VCaP (cell line): ENCODE results near the gene NMT1.

Source experiments
- H3K27ac ChIP-seq: fragments of 450-650 bp; 2 replicates; pipeline ENCODE4 v1.5.1; 2017
- CTCF ChIP-seq: fragments of 450-650 bp; conservative IDR thresholded peaks from 2 replicates; pipeline ENCODE4 v1.5.1; 2017; ENCODE audit warnings: mild to moderate bottlenecking, moderate library complexity

NMT1 gene

GRCh38 chr17:45144199-45145034 lies 83.3 kb downstream of the NMT1 start:
- no peak overlapping the region for H3K27ac ChIP-seq
- no peak for TF ChIP-seq CTCF

GRCh38 chr17:45145035-45145389 lies 83.9 kb downstream of the NMT1 start:
- no peak for TF ChIP-seq CTCF
- no peak overlapping the region for H3K27ac ChIP-seq

- H3K27ac ChIP-seq, result peak overlapping the region; percentile 99
- TF ChIP-seq CTCF, result no peak
Observed at GRCh38 chr17:45146166-45146565, 85.0 kb downstream of the NMT1 start.

GRCh38 chr17:45146592-45146889 lies 85.4 kb downstream of the NMT1 start:
- no peak for TF ChIP-seq CTCF
- peak overlapping the region; percentile 99 for H3K27ac ChIP-seq

- peak overlapping the region; percentile 99 for H3K27ac ChIP-seq
- TF ChIP-seq CTCF, result no peak
Observed at GRCh38 chr17:45146890-45147580, 85.9 kb downstream of the NMT1 start.

- no peak for TF ChIP-seq CTCF
- peak overlapping the region; percentile 99 for H3K27ac ChIP-seq
Observed at GRCh38 chr17:45147581-45148182, 86.6 kb downstream of the NMT1 start.

- H3K27ac ChIP-seq, result peak within 1 kb of the TSS; percentile 99
- no peak for TF ChIP-seq CTCF
Observed at GRCh38 chr17:45148183-45149036, 87.3 kb downstream of the NMT1 start, which contains the start of gene HEXIM1. HEXIM1 (plus strand) TSS chr17:45148475; CDS start chr17:45149191, 716 bp downstream.
